ENCODE data around the gene EAF1.
"Not testable (repeated sequence)": the region's sequence is repeated elsewhere in the genome, so short reads cannot be mapped to it uniquely, and the experiment has no call there.

EAF1 gene

GRCh38 chr3:15427182-15427880, at the start of gene EAF1, which contains the start of gene METTL6:
TSS of gene EAF1 (plus strand) at chr3:15427598. CDS start at chr3:15427780, 182 bp downstream.
TSS of gene METTL6 (minus strand) at chr3:15427544. CDS start at chr3:15426511, 1,033 bp downstream.
- DNase-seq, result peak; percentile 84 to 87

GRCh38 chr3:15377961-15378791, 49.2 kb upstream of the EAF1 start:
- DNase-seq, result peak; percentile 95 to 96

GRCh38 chr3:15380980-15381890, 46.2 kb upstream of the EAF1 start:
- no peak for DNase-seq

GRCh38 chr3:15382405-15382923, 44.9 kb upstream of the EAF1 start:
- DNase-seq, result no peak

GRCh38 chr3:15384510-15385237, 42.7 kb upstream of the EAF1 start:
- DNase-seq, result no peak

- not testable (repeated sequence) for DNase-seq
Observed at GRCh38 chr3:15385238-15385695, 42.1 kb upstream of the EAF1 start.

- no peak for DNase-seq
Observed at GRCh38 chr3:15385901-15386653, 41.3 kb upstream of the EAF1 start.

GRCh38 chr3:15386654-15386955, 40.8 kb upstream of the EAF1 start:
- DNase-seq, result not testable (repeated sequence)

GRCh38 chr3:15387171-15387581, 40.2 kb upstream of the EAF1 start:
- no peak for DNase-seq

- no peak for DNase-seq
Observed at GRCh38 chr3:15387735-15388134, 39.7 kb upstream of the EAF1 start.

GRCh38 chr3:15388335-15388734, 39.1 kb upstream of the EAF1 start:
- DNase-seq, result not testable (repeated sequence)

- no peak for DNase-seq
Observed at GRCh38 chr3:15390460-15390859, 36.9 kb upstream of the EAF1 start.

GRCh38 chr3:15391007-15391406, 36.4 kb upstream of the EAF1 start:
- no peak for DNase-seq

- DNase-seq, result not testable (repeated sequence)
Observed at GRCh38 chr3:15393252-15393651, 34.1 kb upstream of the EAF1 start.

- not testable (repeated sequence) for DNase-seq
Observed at GRCh38 chr3:15398731-15399133, 28.7 kb upstream of the EAF1 start.

- no peak for DNase-seq
Observed at GRCh38 chr3:15399970-15400369, 27.4 kb upstream of the EAF1 start.

- DNase-seq, result no peak
Observed at GRCh38 chr3:15401936-15402335, 25.5 kb upstream of the EAF1 start.

- DNase-seq, result no peak
Observed at GRCh38 chr3:15403495-15403894, 23.9 kb upstream of the EAF1 start.

- no peak for DNase-seq
Observed at GRCh38 chr3:15403965-15404364, 23.4 kb upstream of the EAF1 start.

GRCh38 chr3:15404767-15405166, 22.6 kb upstream of the EAF1 start:
- no peak for DNase-seq

GRCh38 chr3:15405448-15406050, 21.8 kb upstream of the EAF1 start:
- peak; percentile 14 to 23 for DNase-seq

Measured in activated CD4-positive, alpha-beta T cell treated with anti-CD3 and anti-CD28 coated beads for 4 hours (primary cell).